Measurements from ENCODE around the gene GPR171. TPM values are rescaled to one million over a fixed set of nuclear protein-coding genes. Genes with fewer than 3 reads are reported as not detected.

The GPR171 gene
- polyA plus RNA-seq, 1 donor from 2014 or later = not detected

GRCh38 chr3:151165226-151165625, 37.8 kb downstream of the GPR171 start:
- Histone ChIP-seq H3K9ac (ENCODE audit: low read length) (no peak overlapping the region), H3K79me2 (replicated peaks; ENCODE audit: insufficient read depth, low read length) (no peaks in the 10 kb centered on the region), H3K36me3 (ENCODE audit: insufficient read depth, low read length) (peaks cover 8% of the 10 kb centered on the region), H3K27me3 (ENCODE audit: insufficient read depth, low read depth, low read length) (no peaks in the 10 kb centered on the region), H3K4me2 (ENCODE audit: low read length) (no peak overlapping the region), H3K27ac (ENCODE audit: low read length) (no peak overlapping the region), H3F3A (ENCODE audit: insufficient read depth, low read length, poor library complexity, severe bottlenecking) (no peaks in the 10 kb centered on the region), H3K4me3 (ENCODE audit: low read length) (no peak overlapping the region), H4K20me1 (ENCODE audit: insufficient read depth) (no peaks in the 10 kb centered on the region), H3K9me3 (ENCODE audit: low read length) (no peaks in the 10 kb centered on the region), H2AFZ (ENCODE audit: low read depth, low read length) (no peak overlapping the region), H3K9me2 (ENCODE audit: insufficient read depth, low read length) (no peaks in the 10 kb centered on the region)
- TF ChIP-seq RAD21 (conservative IDR thresholded peaks at IDR 0.05) (no peak), POLR2AphosphoS5 (IDR thresholded peaks at IDR 0.05) (no peak), CTCF (IDR thresholded peaks at IDR 0.05; ENCODE audit: poor library complexity, severe bottlenecking) (no peak), TAF1 (IDR thresholded peaks at IDR 0.05; ENCODE audit: low read depth) (no peak), EP300 (conservative IDR thresholded peaks at IDR 0.05; ENCODE audit: poor library complexity, severe bottlenecking) (no peak), MXI1 (conservative IDR thresholded peaks at IDR 0.05; ENCODE audit: poor library complexity, severe bottlenecking) (no peak), EZH2 (IDR thresholded peaks at IDR 0.05; ENCODE audit: borderline replicate concordance, insufficient read depth, low read length, poor library complexity, severe bottlenecking) (no peak), REST (IDR thresholded peaks at IDR 0.05; ENCODE audit: borderline replicate concordance) (no peak), SMC3 (conservative IDR thresholded peaks at IDR 0.05; ENCODE audit: poor library complexity) (no peak)

GRCh38 chr3:151159806-151160205, 43.2 kb downstream of the GPR171 start:
- no peaks in the 10 kb centered on the region for H3K79me2 ChIP-seq (replicated peaks; ENCODE audit: insufficient read depth, low read length)
- no peaks in the 10 kb centered on the region for H3K27me3 ChIP-seq (ENCODE audit: insufficient read depth, low read depth, low read length)
- H3K27ac ChIP-seq (ENCODE audit: low read length) = no peak overlapping the region
- H3K36me3 ChIP-seq (ENCODE audit: insufficient read depth, low read length) = peaks cover 3% of the 10 kb centered on the region
- no peak overlapping the region for H3K4me3 ChIP-seq (ENCODE audit: low read length)
- no peak for TF ChIP-seq CTCF (IDR thresholded peaks at IDR 0.05; ENCODE audit: poor library complexity, severe bottlenecking)
- H3K4me2 ChIP-seq (ENCODE audit: low read length) = no peak overlapping the region
- H3K9ac ChIP-seq (ENCODE audit: low read length) = no peak overlapping the region
- H3K9me3 ChIP-seq (ENCODE audit: low read length) = no peaks in the 10 kb centered on the region
- no peaks in the 10 kb centered on the region for H3K9me2 ChIP-seq (ENCODE audit: insufficient read depth, low read length)
- H3F3A ChIP-seq (ENCODE audit: insufficient read depth, low read length, poor library complexity, severe bottlenecking) = no peaks in the 10 kb centered on the region
- no peaks in the 10 kb centered on the region for H4K20me1 ChIP-seq (ENCODE audit: insufficient read depth)
- no peak overlapping the region for H2AFZ ChIP-seq (ENCODE audit: low read depth, low read length)
